Upper lobe of left lung (tissue), 4 donors: Measurements from ENCODE around the gene DMXL1.

Source experiments
- CTCF ChIP-seq, 6 experiments: fragments of 450-650 bp in 4 of 6; fragments of 200-600 bp in 2 of 6; sonication (generic) in 2 of 6; IDR thresholded peaks; one replicate each; pipeline ENCODE4 v1.5.1; 2016 to 2019; ENCODE audit warnings: antibody characterized with exemption in 6 of 6
- POLR2A ChIP-seq, 4 donors: fragments of 450-650 bp; IDR thresholded peaks; one replicate each; pipeline ENCODE4 v1.5.1; 2016 to 2017; ENCODE audit warnings: antibody characterized with exemption in 4 of 4, mild to moderate bottlenecking in 2 of 4

- no peak for TF ChIP-seq CTCF (IDR thresholded peaks at IDR 0.05)
- no peak for TF ChIP-seq POLR2A (IDR thresholded peaks at IDR 0.05)
Measured at GRCh38 chr5:119088438-119088837, 17.6 kb downstream of the DMXL1 start.
